DOHH2 (cell line): ENCODE results near the gene SEPTIN1.
A peak's percentile ranks its signal among the peaks of the same experiment; 100 is the strongest.

Experiments
- H3F3A ChIP-seq: fragments of 200-600 bp; sonication (generic), shearing (Covaris generic); 2 replicates; pipeline ENCODE4 v1.6.0; 2016; ENCODE audit warnings: antibody characterized with exemption, mild to moderate bottlenecking; ENCODE audit not compliant: control insufficient read depth, insufficient read depth
- H3K27ac ChIP-seq: fragments of 200-600 bp; sonication (generic); 2 replicates; pipeline ENCODE4 v1.5.1; 2014; ENCODE audit warnings: low read depth, mild to moderate bottlenecking, low read length, moderate library complexity
- H3K27me3 ChIP-seq: fragments of 200-600 bp; sonication (generic); 2 replicates; pipeline ENCODE4 v1.6.1; 2014; ENCODE audit warnings: mild to moderate bottlenecking, low read length, mixed read lengths; ENCODE audit not compliant: control insufficient read depth
- H3K36me3 ChIP-seq: fragments of 200-600 bp; sonication (generic); 2 replicates; pipeline ENCODE4 v1.6.1; 2014; ENCODE audit warnings: mild to moderate bottlenecking, low read length, moderate library complexity, mixed read lengths; ENCODE audit not compliant: control insufficient read depth
- H3K4me1 ChIP-seq: fragments of 200-600 bp; sonication (generic); 2 replicates; pipeline ENCODE4 v1.6.1; 2014; ENCODE audit warnings: mild to moderate bottlenecking, low read length, mixed read lengths; ENCODE audit not compliant: control insufficient read depth
- H3K4me2 ChIP-seq: fragments of 200-600 bp; sonication (generic); 2 replicates; pipeline ENCODE4 v1.6.0; 2014; ENCODE audit warnings: mild to moderate bottlenecking, low read length, moderate library complexity
- H3K4me3 ChIP-seq: fragments of 200-600 bp; sonication (generic); 2 replicates; pipeline ENCODE4 v1.5.1; 2014; ENCODE audit warnings: mild to moderate bottlenecking, low read length, mixed read lengths
- H3K79me2 ChIP-seq: fragments of 200-600 bp; sonication (generic); 2 replicates; pipeline ENCODE4 v1.6.1; 2014; ENCODE audit warnings: mild to moderate bottlenecking, low read length, mixed read lengths; ENCODE audit not compliant: control insufficient read depth
- H3K9me2 ChIP-seq: fragments of 200-600 bp; sonication (generic); replicated peaks from 2 replicates; pipeline ENCODE4 v1.6.1; 2014; ENCODE audit warnings: mild to moderate bottlenecking, low read length, mixed read lengths; ENCODE audit not compliant: control insufficient read depth
- H3K9me3 ChIP-seq: fragments of 200-600 bp; sonication (generic); 2 replicates; pipeline ENCODE4 v1.6.1; 2014; ENCODE audit warnings: antibody characterized with exemption, low read length, mixed read lengths; ENCODE audit not compliant: control insufficient read depth, insufficient read depth
- H4K20me1 ChIP-seq: fragments of 200-600 bp; sonication (generic); 2 replicates; pipeline ENCODE4 v1.6.0; 2014; ENCODE audit warnings: low read depth, mild to moderate bottlenecking, antibody characterized with exemption, low read length, moderate library complexity; ENCODE audit not compliant: control insufficient read depth, insufficient read depth
- EZH2phosphoT487 ChIP-seq: fragments of 200-600 bp; sonication (generic); IDR thresholded peaks from 2 replicates; pipeline ENCODE4 v1.6.1; 2017; ENCODE audit warnings: borderline replicate concordance, mild to moderate bottlenecking, antibody characterized with exemption, low read length, moderate library complexity, mixed read lengths
- TF ChIP-seq, protein P1 (sequence below): fragments of 200-600 bp; sonication (generic); IDR thresholded peaks from one replicate; pipeline ENCODE4 v1.5.1; 2014; ENCODE audit warnings: antibody characterized with exemption, mild to moderate bottlenecking, low read depth, low read length; ENCODE audit not compliant: poor library complexity, severe bottlenecking

The SEPTIN1 gene

DNA sequence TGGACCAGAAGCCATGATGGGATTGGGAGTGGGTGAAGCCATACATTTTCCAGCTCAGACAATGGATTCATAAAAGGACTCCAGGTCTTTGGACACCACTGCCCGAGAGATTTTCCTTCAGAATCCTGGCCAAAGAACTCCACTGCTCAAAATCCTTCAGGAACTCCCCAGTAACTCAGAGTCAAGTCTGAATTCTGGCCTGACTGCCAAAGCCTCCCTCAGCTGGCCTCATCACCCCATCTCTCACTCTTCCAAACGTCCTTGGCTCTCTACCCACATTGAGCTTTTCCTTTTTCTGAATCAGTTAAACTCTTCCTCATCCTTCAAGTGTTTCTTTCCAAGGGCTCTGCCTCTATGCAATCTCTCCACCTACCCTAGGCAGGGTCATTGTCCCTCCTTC, 1.2 kb upstream of the SEPTIN1 start:
- Histone ChIP-seq H4K20me1 (no peaks in the 10 kb centered on the region), H3K79me2 (peaks cover 37% of the 10 kb centered on the region), H3K9me2 (no peaks in the 10 kb centered on the region), H3K4me2 (peak overlapping the region; percentile 99), H3K36me3 (peaks cover 29% of the 10 kb centered on the region), H3K27ac (peak overlapping the region; percentile 80), H3F3A (peaks cover 13% of the 10 kb centered on the region), H3K4me3 (peak overlapping the region; percentile 84), H3K4me1 (peaks cover 55% of the 10 kb centered on the region), H3K9me3 (no peaks in the 10 kb centered on the region), H3K27me3 (no peaks in the 10 kb centered on the region)
- no peak for TF ChIP-seq EZH2phosphoT487
- TF ChIP-seq, protein P1, sequence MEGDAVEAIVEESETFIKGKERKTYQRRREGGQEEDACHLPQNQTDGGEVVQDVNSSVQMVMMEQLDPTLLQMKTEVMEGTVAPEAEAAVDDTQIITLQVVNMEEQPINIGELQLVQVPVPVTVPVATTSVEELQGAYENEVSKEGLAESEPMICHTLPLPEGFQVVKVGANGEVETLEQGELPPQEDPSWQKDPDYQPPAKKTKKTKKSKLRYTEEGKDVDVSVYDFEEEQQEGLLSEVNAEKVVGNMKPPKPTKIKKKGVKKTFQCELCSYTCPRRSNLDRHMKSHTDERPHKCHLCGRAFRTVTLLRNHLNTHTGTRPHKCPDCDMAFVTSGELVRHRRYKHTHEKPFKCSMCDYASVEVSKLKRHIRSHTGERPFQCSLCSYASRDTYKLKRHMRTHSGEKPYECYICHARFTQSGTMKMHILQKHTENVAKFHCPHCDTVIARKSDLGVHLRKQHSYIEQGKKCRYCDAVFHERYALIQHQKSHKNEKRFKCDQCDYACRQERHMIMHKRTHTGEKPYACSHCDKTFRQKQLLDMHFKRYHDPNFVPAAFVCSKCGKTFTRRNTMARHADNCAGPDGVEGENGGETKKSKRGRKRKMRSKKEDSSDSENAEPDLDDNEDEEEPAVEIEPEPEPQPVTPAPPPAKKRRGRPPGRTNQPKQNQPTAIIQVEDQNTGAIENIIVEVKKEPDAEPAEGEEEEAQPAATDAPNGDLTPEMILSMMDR, result no peak

DNA sequence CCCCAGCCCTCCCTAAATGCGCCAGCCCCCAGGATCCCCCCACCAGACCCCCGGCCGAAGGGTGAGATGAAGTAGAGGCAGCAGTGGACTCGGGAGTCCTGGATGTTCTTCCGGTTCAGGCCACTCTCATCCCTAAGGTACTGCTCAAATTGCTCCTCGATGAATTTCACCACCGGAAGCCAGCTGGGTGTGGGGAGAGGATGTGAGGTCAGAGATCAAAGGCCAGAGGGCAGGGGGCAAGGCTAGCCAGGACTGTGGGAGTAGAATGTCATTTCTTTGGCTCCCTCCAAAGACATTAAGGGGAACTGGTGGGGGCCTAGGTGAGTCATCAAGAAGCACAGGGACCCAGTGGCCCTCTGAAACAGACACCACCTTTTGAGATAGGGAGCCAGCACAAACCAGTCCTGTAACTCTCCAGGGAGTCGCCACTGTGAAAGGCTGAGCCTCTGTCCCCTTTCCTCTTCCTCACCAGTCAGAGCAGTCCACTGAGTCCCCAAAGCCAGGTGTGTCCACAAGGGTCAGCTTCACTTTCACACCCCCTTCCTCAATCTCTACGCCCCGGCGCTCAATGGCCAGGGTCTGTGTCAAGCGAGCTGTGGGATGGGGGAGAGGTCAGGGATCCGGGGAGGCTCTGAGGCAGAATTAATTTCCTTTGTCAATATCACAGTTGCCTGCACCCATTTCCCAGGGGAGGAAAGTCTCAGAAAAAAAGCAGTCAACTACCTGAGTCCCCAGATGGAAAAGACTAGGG, 895 bp downstream of the SEPTIN1 start:
- Histone ChIP-seq H3K4me1 (peaks cover 69% of the 10 kb centered on the region), H3F3A (peaks cover 20% of the 10 kb centered on the region), H3K36me3 (peaks cover 35% of the 10 kb centered on the region), H4K20me1 (no peaks in the 10 kb centered on the region), H3K27ac (peak overlapping the region; percentile 80), H3K9me3 (no peaks in the 10 kb centered on the region), H3K27me3 (no peaks in the 10 kb centered on the region), H3K4me2 (peak overlapping the region; percentile 99), H3K79me2 (peaks cover 43% of the 10 kb centered on the region), H3K9me2 (no peaks in the 10 kb centered on the region), H3K4me3 (peak overlapping the region; percentile 84)
- no peak for TF ChIP-seq EZH2phosphoT487
- TF ChIP-seq, protein P1, result no peak

DNA sequence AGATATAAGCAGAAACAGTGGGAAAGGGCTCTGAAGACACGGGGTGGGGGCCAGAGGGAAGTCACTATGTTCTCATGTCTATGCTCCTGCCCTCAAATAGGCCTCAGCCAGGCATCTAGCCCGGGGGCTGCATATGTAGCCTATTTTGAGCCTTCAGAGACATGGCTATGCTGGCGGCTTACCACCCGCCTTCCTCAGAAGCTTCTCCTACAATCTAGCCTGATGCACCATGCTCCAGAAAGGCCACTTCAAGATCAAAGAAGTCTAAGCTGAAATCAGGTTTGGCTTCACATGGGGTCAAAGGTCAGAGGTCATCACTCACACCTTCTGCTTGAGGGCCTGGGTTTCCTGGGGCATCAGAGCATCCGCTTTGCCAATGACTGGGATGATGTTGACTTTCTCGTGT, 1.6 kb downstream of the SEPTIN1 start:
- Histone ChIP-seq H3K9me3 (no peaks in the 10 kb centered on the region), H3K36me3 (peaks cover 35% of the 10 kb centered on the region), H3K4me1 (peaks cover 69% of the 10 kb centered on the region), H3K79me2 (peaks cover 43% of the 10 kb centered on the region), H3F3A (peaks cover 20% of the 10 kb centered on the region), H4K20me1 (no peaks in the 10 kb centered on the region), H3K4me2 (peak overlapping the region; percentile 99), H3K9me2 (no peaks in the 10 kb centered on the region), H3K4me3 (peak overlapping the region; percentile 84), H3K27ac (peak overlapping the region; percentile 80), H3K27me3 (no peaks in the 10 kb centered on the region)
- TF ChIP-seq EZH2phosphoT487, result no peak
- TF ChIP-seq, protein P1, result no peak
